ENCODE data around the gene CHRM4. TPM values are rescaled to one million over a fixed set of nuclear protein-coding genes. Genes with fewer than 3 reads are reported as not detected.

The CHRM4 gene
- total RNA-seq, 2 donors from 2014 or later = 2.8 TPM; not detected in 1

DNA sequence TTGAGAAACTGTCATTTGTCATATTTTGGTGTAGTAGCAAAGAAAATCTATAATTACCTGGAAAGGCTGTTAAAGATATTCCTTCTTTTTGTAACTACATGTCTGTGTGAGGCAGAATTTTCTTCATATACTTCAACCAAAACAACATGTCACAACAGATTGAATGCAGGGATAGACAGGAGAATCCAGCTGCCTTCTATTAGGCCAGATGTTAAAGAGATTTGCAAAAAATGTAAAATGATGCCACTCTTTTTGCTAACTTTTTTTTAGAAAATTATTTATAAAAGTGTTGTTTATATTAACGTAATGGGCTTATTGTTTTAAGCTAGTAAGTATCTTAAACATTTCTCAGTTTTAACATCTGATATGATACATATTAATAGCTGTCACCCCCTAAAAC lies 31.6 kb downstream of the CHRM4 start:
- TF ChIP-seq CTCF (IDR thresholded peaks at IDR 0.05) = no peak
- intact Hi-C loops (cut with DNase I) = no loop called here
- Histone ChIP-seq H3K4me3 (no peak overlapping the region), H3K9me3 (no peaks in the 10 kb centered on the region), H3K27ac (no peak overlapping the region), H3K27me3 (replicated peaks; ENCODE audit: insufficient read depth) (no peaks in the 10 kb centered on the region), H3K36me3 (no peaks in the 10 kb centered on the region), H3K4me1 (replicated peaks) (peaks cover 10% of the 10 kb centered on the region)
- no peak for DNase-seq (ENCODE audit: low spot score)
- WGBS = 61% methylated on average over 1 of the region's 1 CpG

DNA sequence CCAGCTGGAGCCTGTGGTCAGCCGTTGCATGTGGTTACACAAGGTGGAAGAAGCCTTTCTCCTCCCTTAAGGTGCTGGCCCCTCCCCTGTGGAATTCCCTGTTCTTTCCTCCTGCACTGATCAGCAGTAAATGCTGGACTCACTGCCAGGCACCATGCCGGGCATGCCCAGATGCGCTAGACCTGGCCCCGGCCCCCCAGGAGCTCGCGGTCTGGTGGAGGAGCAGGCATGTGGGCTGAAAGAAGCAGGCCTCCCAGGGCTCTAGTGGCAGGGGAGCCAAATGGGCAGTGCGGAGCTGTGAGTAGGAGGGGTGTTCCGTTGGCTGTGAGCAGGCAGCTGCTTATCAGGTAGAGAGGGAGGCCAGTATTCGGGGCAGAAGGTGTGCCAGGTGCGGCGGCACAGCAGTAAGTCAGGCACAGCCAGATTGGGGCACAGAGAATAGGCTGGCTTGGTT lies 34.1 kb downstream of the CHRM4 start:
- TF ChIP-seq POLR2AphosphoS5 (IDR thresholded peaks at IDR 0.05) = peak; percentile 82
- no peak for TF ChIP-seq CTCF (IDR thresholded peaks at IDR 0.05)
- no peak for TF ChIP-seq POLR2A (IDR thresholded peaks at IDR 0.05)
- no peaks in the 10 kb centered on the region for H3K9me3 ChIP-seq
- peak; percentile 80 for DNase-seq (ENCODE audit: low spot score)
- H3K27ac ChIP-seq = peak overlapping the region; percentile 34 to 51
- no peaks in the 10 kb centered on the region for H3K27me3 ChIP-seq (replicated peaks; ENCODE audit: insufficient read depth)
- WGBS = 61% methylated on average over 11 of the region's 11 CpGs
- intact Hi-C loops (cut with DNase I) = no loop called here
- no peak overlapping the region for H3K4me3 ChIP-seq
- H3K4me1 ChIP-seq (replicated peaks) = peaks cover 10% of the 10 kb centered on the region
- no peaks in the 10 kb centered on the region for H3K36me3 ChIP-seq

- H3K4me1 ChIP-seq (replicated peaks) = peaks cover 11% of the 10 kb centered on the region
- H3K27me3 ChIP-seq (replicated peaks; ENCODE audit: insufficient read depth) = no peaks in the 10 kb centered on the region
- intact Hi-C loops (cut with DNase I) = no loop called here
- WGBS = 74% methylated on average over 7 of the region's 7 CpGs
- H3K27ac ChIP-seq = peak overlapping the region; percentile 34 to 51
- no peak overlapping the region for H3K4me3 ChIP-seq
- no peaks in the 10 kb centered on the region for H3K36me3 ChIP-seq
- no peaks in the 10 kb centered on the region for H3K9me3 ChIP-seq
- TF ChIP-seq POLR2A (IDR thresholded peaks at IDR 0.05) = no peak
- no peak for TF ChIP-seq POLR2AphosphoS5 (IDR thresholded peaks at IDR 0.05)
- TF ChIP-seq CTCF (IDR thresholded peaks at IDR 0.05) = no peak
- no peak for DNase-seq (ENCODE audit: low spot score)
These were observed 34.6 kb downstream of the CHRM4 start for GRCh38 chr11:46356924-46357482.

DNA sequence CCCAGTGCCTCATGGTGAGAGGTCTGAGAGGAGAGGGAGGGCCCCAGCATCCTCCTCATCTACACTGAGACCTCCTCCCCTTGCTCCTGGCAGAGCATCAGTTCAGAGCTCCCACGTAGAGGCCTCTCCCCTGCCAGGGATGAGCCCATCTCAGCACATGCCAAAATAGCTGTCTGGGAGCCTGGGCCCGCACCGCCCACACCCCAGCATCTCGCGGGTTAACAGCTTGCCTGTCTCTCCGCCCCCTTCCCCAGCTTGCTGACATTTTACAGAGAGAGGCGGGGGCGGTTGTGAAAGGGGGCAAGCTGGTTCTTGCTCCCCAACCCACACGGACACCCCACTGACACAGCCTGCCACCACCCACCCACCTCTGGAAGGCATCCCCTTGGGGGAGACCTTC lies 37.9 kb downstream of the CHRM4 start:
- Histone ChIP-seq H3K4me1 (replicated peaks) (peaks cover 13% of the 10 kb centered on the region), H3K4me3 (no peak overlapping the region), H3K27me3 (replicated peaks; ENCODE audit: insufficient read depth) (no peaks in the 10 kb centered on the region), H3K9me3 (no peaks in the 10 kb centered on the region), H3K27ac (no peak overlapping the region), H3K36me3 (no peaks in the 10 kb centered on the region)
- 25% methylated on average over 9 of the region's 9 CpGs for whole genome bisulfite sequencing
- DNase-seq (ENCODE audit: low spot score) = no peak
- intact Hi-C loops (cut with DNase I) = no loop called here
- TF ChIP-seq POLR2AphosphoS5 (IDR thresholded peaks at IDR 0.05) = no peak
- TF ChIP-seq POLR2A (IDR thresholded peaks at IDR 0.05) = no peak
- no peak for TF ChIP-seq CTCF (IDR thresholded peaks at IDR 0.05)

DNA sequence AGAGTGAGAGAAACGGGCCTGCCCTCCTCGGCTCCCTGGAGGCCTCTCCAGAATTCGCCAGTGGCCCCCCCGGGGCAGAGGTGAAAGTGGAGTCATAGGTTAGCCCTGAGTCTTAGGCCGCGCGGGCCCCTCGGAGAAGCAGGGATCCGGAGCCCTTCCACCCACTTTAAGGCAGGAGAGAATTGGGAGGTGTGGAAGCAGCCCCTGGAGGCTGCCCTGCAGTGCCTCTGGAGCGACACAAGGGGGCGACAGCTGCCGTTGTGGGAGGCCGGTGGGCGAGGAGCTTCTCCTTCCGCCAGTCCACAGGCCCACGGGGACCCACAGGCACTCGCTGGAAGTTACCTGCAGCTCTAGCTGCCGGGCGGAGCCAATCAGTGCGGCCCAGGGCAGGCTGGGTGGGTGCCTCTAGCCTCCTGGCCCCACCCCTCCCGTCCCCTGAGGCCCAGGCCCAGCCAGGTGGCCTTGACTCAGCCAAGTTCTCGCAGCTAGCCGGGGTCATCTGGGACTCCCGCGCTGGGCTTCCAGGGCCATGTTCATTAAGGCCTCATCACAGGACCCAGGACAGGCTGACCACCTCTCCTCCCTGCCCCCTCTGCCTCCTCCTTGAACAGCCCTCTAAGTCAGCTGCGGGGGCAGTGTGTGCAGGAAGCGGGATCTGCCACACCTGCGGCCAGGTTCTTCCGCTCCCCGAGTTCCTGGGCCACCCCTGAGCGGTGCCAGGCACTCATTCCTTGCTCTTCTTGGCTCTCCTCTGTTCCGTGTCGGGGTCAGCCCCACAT lies 39.3 kb downstream of the CHRM4 start:
- Histone ChIP-seq H3K36me3 (no peaks in the 10 kb centered on the region), H3K27ac (peak overlapping the region; percentile 4 to 44), H3K4me1 (replicated peaks) (peaks cover 13% of the 10 kb centered on the region), H3K4me3 (no peak overlapping the region), H3K9me3 (no peaks in the 10 kb centered on the region), H3K27me3 (replicated peaks; ENCODE audit: insufficient read depth) (no peaks in the 10 kb centered on the region)
- DNase-seq (ENCODE audit: low spot score) = no peak
- WGBS = 53% methylated on average over 33 of the region's 33 CpGs
- intact Hi-C loops (cut with DNase I) = no loop called here
- TF ChIP-seq CTCF (IDR thresholded peaks at IDR 0.05) (peak; percentile 18 to 83 (median 69)), POLR2AphosphoS5 (IDR thresholded peaks at IDR 0.05) (no peak), POLR2A (IDR thresholded peaks at IDR 0.05) (peak; percentile 8)
